ENCODE measurements around the gene TARBP2.
A peak's percentile ranks its signal among the peaks of the same experiment; 100 is the strongest.

Gene TARBP2

GRCh38 chr12:53500142-53500775, 824 bp upstream of the TARBP2 start:
- Histone ChIP-seq H2BK15ac (ENCODE audit: low read depth, poor library complexity, severe bottlenecking) (peak overlapping the region; percentile 31), H2AK5ac (ENCODE audit: low read length, severe bottlenecking) (peak overlapping the region; percentile 69), H2BK12ac (ENCODE audit: low read length in 2 of 2) (peak overlapping the region in 1 of 2 experiments; percentile 62), H3K79me1 (replicated peaks; ENCODE audit: low read length, poor library complexity, severe bottlenecking) (peaks cover 42% of the 10 kb centered on the region), H3K4me2 (ENCODE audit: low read length, poor library complexity, severe bottlenecking) (peak overlapping the region; percentile 87), H3K27me3 (ENCODE audit: control insufficient read depth in 1 of 2, insufficient read depth in 1 of 2, low read length in 2 of 2) (no peaks in the 10 kb centered on the region), H3K23ac (ENCODE audit: low read length in 2 of 2) (peak overlapping the region in 1 of 2 experiments; percentile 50), H4K8ac (ENCODE audit: low read length) (peak overlapping the region; percentile 97), H3K4me3 (ENCODE audit: insufficient read depth in 1 of 2, low read depth in 1 of 2, low read length in 2 of 2) (peak overlapping the region; percentile 55 to 94), H3K18ac (ENCODE audit: low read depth in 1 of 2, low read length in 2 of 2) (peak overlapping the region; percentile 92 to 93), H3K9me3 (ENCODE audit: control insufficient read depth, low read length) (no peaks in the 10 kb centered on the region), H2BK120ac (ENCODE audit: low read depth, low read length) (peak overlapping the region; percentile 99), H3K36me3 (ENCODE audit: control insufficient read depth in 1 of 2, insufficient read depth in 2 of 2, low read depth in 1 of 2, low read length in 2 of 2) (peaks cover 27 to 29% of the 10 kb centered on the region in 2 experiments), H3K27ac (ENCODE audit: low read length, poor library complexity, severe bottlenecking) (peak overlapping the region; percentile 95), H3K4ac (ENCODE audit: low read depth in 1 of 2, low read length in 2 of 2) (peak overlapping the region; percentile 94 to 97), H3K14ac (ENCODE audit: low read length in 2 of 2) (peak overlapping the region; percentile 87 to 93), H2AFZ (ENCODE audit: low read depth, low read length) (no peak overlapping the region), H3K4me1 (ENCODE audit: control insufficient read depth, insufficient read depth, low read depth, low read length) (peaks cover 34% of the 10 kb centered on the region), H2BK5ac (ENCODE audit: low read depth, low read length, poor library complexity, severe bottlenecking) (peak overlapping the region; percentile 75), H4K91ac (ENCODE audit: low read length) (peak overlapping the region; percentile 92), H3K9ac (ENCODE audit: low read length) (peak overlapping the region; percentile 100)
- 8% methylated on average over 17 of the region's 17 CpGs for WGBS
- DNase-seq = peak; percentile 96

GRCh38 chr12:53501615-53502181, 615 bp downstream of the TARBP2 start:
- Histone ChIP-seq H2BK120ac (ENCODE audit: low read depth, low read length) (peak overlapping the region; percentile 80), H3K4me3 (ENCODE audit: insufficient read depth in 1 of 2, low read depth in 1 of 2, low read length in 2 of 2) (peak overlapping the region; percentile 79 to 94), H2BK12ac (ENCODE audit: low read length in 2 of 2) (peak overlapping the region; percentile 49 to 73), H3K36me3 (ENCODE audit: control insufficient read depth in 1 of 2, insufficient read depth in 2 of 2, low read depth in 1 of 2, low read length in 2 of 2) (peaks cover 40 to 42% of the 10 kb centered on the region in 2 experiments), H2BK5ac (ENCODE audit: low read depth, low read length, poor library complexity, severe bottlenecking) (no peak overlapping the region), H2BK15ac (ENCODE audit: low read depth, poor library complexity, severe bottlenecking) (peak overlapping the region; percentile 62), H3K4ac (ENCODE audit: low read depth in 1 of 2, low read length in 2 of 2) (peak overlapping the region; percentile 90 to 94), H4K8ac (ENCODE audit: low read length) (peak overlapping the region; percentile 100), H3K4me2 (ENCODE audit: low read length, poor library complexity, severe bottlenecking) (peak overlapping the region; percentile 84), H2AK5ac (ENCODE audit: low read length, severe bottlenecking) (peak overlapping the region; percentile 55), H3K9me3 (ENCODE audit: control insufficient read depth, low read length) (no peaks in the 10 kb centered on the region), H2AFZ (ENCODE audit: low read depth, low read length) (peak overlapping the region; percentile 56), H3K79me1 (replicated peaks; ENCODE audit: low read length, poor library complexity, severe bottlenecking) (peaks cover 46% of the 10 kb centered on the region), H3K23ac (ENCODE audit: low read length in 2 of 2) (no peak overlapping the region), H3K9ac (ENCODE audit: low read length) (peak overlapping the region; percentile 100), H3K14ac (ENCODE audit: low read length in 2 of 2) (peak overlapping the region in 1 of 2 experiments; percentile 15), H3K27me3 (ENCODE audit: control insufficient read depth in 1 of 2, insufficient read depth in 1 of 2, low read length in 2 of 2) (no peaks in the 10 kb centered on the region), H4K91ac (ENCODE audit: low read length) (peak overlapping the region; percentile 79), H3K27ac (ENCODE audit: low read length, poor library complexity, severe bottlenecking) (peak overlapping the region; percentile 98), H3K4me1 (ENCODE audit: control insufficient read depth, insufficient read depth, low read depth, low read length) (peaks cover 32% of the 10 kb centered on the region), H3K18ac (ENCODE audit: low read depth in 1 of 2, low read length in 2 of 2) (peak overlapping the region; percentile 98 to 100)
- 85% methylated on average over 10 of the region's 10 CpGs for WGBS
- DNase-seq = no peak

GRCh38 chr12:53502331-53502730, 1.2 kb downstream of the TARBP2 start:
- Histone ChIP-seq H3K18ac (ENCODE audit: low read depth in 1 of 2, low read length in 2 of 2) (peak overlapping the region in 1 of 2 experiments; percentile 37), H2AK5ac (ENCODE audit: low read length, severe bottlenecking) (peak overlapping the region; percentile 55), H2BK12ac (ENCODE audit: low read length in 2 of 2) (no peak overlapping the region), H3K36me3 (ENCODE audit: control insufficient read depth in 1 of 2, insufficient read depth in 2 of 2, low read depth in 1 of 2, low read length in 2 of 2) (peaks cover 43 to 47% of the 10 kb centered on the region in 2 experiments), H2BK120ac (ENCODE audit: low read depth, low read length) (no peak overlapping the region), H3K79me1 (replicated peaks; ENCODE audit: low read length, poor library complexity, severe bottlenecking) (peaks cover 46% of the 10 kb centered on the region), H3K4ac (ENCODE audit: low read depth in 1 of 2, low read length in 2 of 2) (no peak overlapping the region), H3K27ac (ENCODE audit: low read length, poor library complexity, severe bottlenecking) (no peak overlapping the region), H2BK15ac (ENCODE audit: low read depth, poor library complexity, severe bottlenecking) (no peak overlapping the region), H2BK5ac (ENCODE audit: low read depth, low read length, poor library complexity, severe bottlenecking) (no peak overlapping the region), H3K27me3 (ENCODE audit: control insufficient read depth in 1 of 2, insufficient read depth in 1 of 2, low read length in 2 of 2) (no peaks in the 10 kb centered on the region), H3K9ac (ENCODE audit: low read length) (peak overlapping the region; percentile 100), H4K8ac (ENCODE audit: low read length) (peak overlapping the region; percentile 100), H3K4me1 (ENCODE audit: control insufficient read depth, insufficient read depth, low read depth, low read length) (peaks cover 32% of the 10 kb centered on the region), H3K4me3 (ENCODE audit: insufficient read depth in 1 of 2, low read depth in 1 of 2, low read length in 2 of 2) (peak overlapping the region in 1 of 2 experiments; percentile 94), H3K23ac (ENCODE audit: low read length in 2 of 2) (no peak overlapping the region), H3K9me3 (ENCODE audit: control insufficient read depth, low read length) (no peaks in the 10 kb centered on the region), H3K14ac (ENCODE audit: low read length in 2 of 2) (no peak overlapping the region), H3K4me2 (ENCODE audit: low read length, poor library complexity, severe bottlenecking) (peak overlapping the region; percentile 84), H2AFZ (ENCODE audit: low read depth, low read length) (no peak overlapping the region), H4K91ac (ENCODE audit: low read length) (no peak overlapping the region)
- 91% methylated on average over 5 of the region's 9 CpGs for WGBS
- DNase-seq = no peak

- DNase-seq = no peak
- Histone ChIP-seq H2BK12ac (ENCODE audit: low read length in 2 of 2) (no peak overlapping the region), H3K14ac (ENCODE audit: low read length in 2 of 2) (no peak overlapping the region), H3K18ac (ENCODE audit: low read depth in 1 of 2, low read length in 2 of 2) (no peak overlapping the region), H3K27me3 (ENCODE audit: control insufficient read depth in 1 of 2, insufficient read depth in 1 of 2, low read length in 2 of 2) (no peaks in the 10 kb centered on the region), H4K91ac (ENCODE audit: low read length) (no peak overlapping the region), H3K27ac (ENCODE audit: low read length, poor library complexity, severe bottlenecking) (no peak overlapping the region), H3K36me3 (ENCODE audit: control insufficient read depth in 1 of 2, insufficient read depth in 2 of 2, low read depth in 1 of 2, low read length in 2 of 2) (peaks cover 42 to 50% of the 10 kb centered on the region in 2 experiments), H2BK5ac (ENCODE audit: low read depth, low read length, poor library complexity, severe bottlenecking) (no peak overlapping the region), H3K4me1 (ENCODE audit: control insufficient read depth, insufficient read depth, low read depth, low read length) (peaks cover 27% of the 10 kb centered on the region), H3K9me3 (ENCODE audit: control insufficient read depth, low read length) (no peaks in the 10 kb centered on the region), H3K4me2 (ENCODE audit: low read length, poor library complexity, severe bottlenecking) (no peak overlapping the region), H2AFZ (ENCODE audit: low read depth, low read length) (no peak overlapping the region), H4K8ac (ENCODE audit: low read length) (no peak overlapping the region), H2AK5ac (ENCODE audit: low read length, severe bottlenecking) (no peak overlapping the region), H3K9ac (ENCODE audit: low read length) (peak overlapping the region; percentile 100), H2BK15ac (ENCODE audit: low read depth, poor library complexity, severe bottlenecking) (no peak overlapping the region), H3K4ac (ENCODE audit: low read depth in 1 of 2, low read length in 2 of 2) (no peak overlapping the region), H3K4me3 (ENCODE audit: insufficient read depth in 1 of 2, low read depth in 1 of 2, low read length in 2 of 2) (peak overlapping the region in 1 of 2 experiments; percentile 94), H3K23ac (ENCODE audit: low read length in 2 of 2) (no peak overlapping the region), H2BK120ac (ENCODE audit: low read depth, low read length) (no peak overlapping the region), H3K79me1 (replicated peaks; ENCODE audit: low read length, poor library complexity, severe bottlenecking) (peaks cover 41% of the 10 kb centered on the region)
- 92% methylated on average over 8 of the region's 10 CpGs for WGBS
These were observed 2.1 kb downstream of the TARBP2 start for GRCh38 chr12:53502983-53503728.
